A549 (cell line): ENCODE results near the gene LIN37.

Experiments used
- BHLHE40 ChIP-seq: IDR thresholded peaks from 2 replicates; pipeline ENCODE4 v1.6.1; 2012; ENCODE audit warnings: low read depth, low read length, inconsistent platforms
- CTCF ChIP-seq: fragments of >200 bp; sonication (Bioruptor Twin); formaldehyde crosslinking; IDR thresholded peaks from 3 replicates; pipeline ENCODE4 v1.5.1; 2016
- JUN ChIP-seq, 2 experiments: fragments of >200 bp; sonication (Bioruptor Twin); formaldehyde crosslinking; IDR thresholded peaks; 2 replicates in 1 of 2; 3 replicates in 1 of 2; pipeline ENCODE4 v1.6.1; 2016 to 2017
- POLR2A ChIP-seq: IDR thresholded peaks from 2 replicates; pipeline ENCODE4 v1.6.1; 2012; ENCODE audit warnings: mild to moderate bottlenecking, low read length

- TF ChIP-seq CTCF (no peak), POLR2A (no peak), BHLHE40 (no peak), JUN (IDR thresholded peaks at IDR 0.05) (no peak)
Observed at GRCh38 chr19:35730326-35730725, 18.1 kb upstream of the LIN37 start.
